ENCODE data around the gene FGFR1OP2.

Gene FGFR1OP2

DNA sequence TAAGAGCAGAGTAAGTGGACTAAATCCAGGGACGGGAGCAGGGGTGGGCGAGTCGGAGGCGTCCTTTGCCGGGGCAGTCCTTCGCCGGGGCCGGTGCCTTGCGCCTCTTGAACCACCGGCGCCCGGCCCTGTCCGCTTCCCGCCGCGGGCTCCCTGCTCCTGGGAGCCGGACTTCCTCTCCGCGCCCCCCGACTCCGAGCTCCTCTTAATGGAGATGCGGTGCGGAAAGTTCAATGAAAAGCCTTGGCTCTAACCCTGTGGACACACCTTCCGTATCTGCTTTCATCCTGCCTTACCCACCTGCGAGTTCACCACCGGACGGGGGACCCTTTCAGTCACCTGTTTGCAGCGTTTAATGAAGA is 412 bp downstream of the FGFR1OP2 start:
- peaks cover 27% of the 10 kb centered on the region for H3K4me1 ChIP-seq (ENCODE audit: control insufficient read depth, insufficient read depth, low read length)
- H3K9me3 ChIP-seq (ENCODE audit: control insufficient read depth, insufficient read depth, low read depth, low read length): no peaks in the 10 kb centered on the region
- peak overlapping the region; percentile 87 for H3K4me3 ChIP-seq (ENCODE audit: low read depth, low read length)
- H3K36me3 ChIP-seq (ENCODE audit: control insufficient read depth in 2 of 2, insufficient read depth in 1 of 2, low read length in 2 of 2): no peaks in the 10 kb centered on the region; a peak in 1 of 3 replicates
- CTCF ChIA-PET: interaction anchor here (0.6 kb wide), 1 partner anchor 76 kb away, joined by 4 read pairs; no protein-coding TSS in a partner anchor
- H3K27ac ChIP-seq (ENCODE audit: extremely low read depth, low read depth, low read length): peak overlapping the region; percentile 91
- POLR2A ChIA-PET: interaction anchor here (0.5 to 1.0 kb wide), 2 partner anchors 105 to 760 kb away, joined by 3 to 4 read pairs; partner anchors contain the start of gene ITPR2
- TF ChIP-seq ZXDB (tag by site-specific recombination; IDR thresholded peaks at IDR 0.05) (0 out of 2 replicates have a peak, but pooled peaks have one; percentile 0), ZNF549 (tag by site-specific recombination; IDR thresholded peaks at IDR 0.05) (no peak), ZNF501 (tag by site-specific recombination; IDR thresholded peaks at IDR 0.05) (peak; percentile 9), ZBTB48 (tag by site-specific recombination; IDR thresholded peaks at IDR 0.05) (peak; percentile 58; the same call in 1 of the 2 replicates), KLF10 (tag by site-specific recombination; IDR thresholded peaks at IDR 0.05) (no peak), ZNF529 (tag by site-specific recombination; IDR thresholded peaks at IDR 0.05; ENCODE audit: insufficient replicate concordance) (no peak), ZIC2 (tag by site-specific recombination; IDR thresholded peaks at IDR 0.05) (no peak), ZNF785 (tag by site-specific recombination; IDR thresholded peaks at IDR 0.05) (no peak), GLI2 (tag by site-specific recombination; IDR thresholded peaks at IDR 0.05; ENCODE audit: borderline replicate concordance, low read depth) (no peak), ZNF777 (tag by site-specific recombination; IDR thresholded peaks at IDR 0.05; ENCODE audit: borderline replicate concordance) (no peak), HOXC10 (CRISPR knock-in tag; IDR thresholded peaks at IDR 0.05) (no peak), ZNF132 (tag by site-specific recombination; IDR thresholded peaks at IDR 0.05; ENCODE audit: borderline replicate concordance) (no peak), ZFP37 (tag by site-specific recombination; IDR thresholded peaks at IDR 0.05) (peak; percentile 18), ZNF10 (tag by site-specific recombination; IDR thresholded peaks at IDR 0.05) (no peak), ZNF514 (tag by site-specific recombination; IDR thresholded peaks at IDR 0.05) (no peak), ZNF302 (tag by site-specific recombination; IDR thresholded peaks at IDR 0.05; ENCODE audit: low read depth) (no peak), ZNF473 (tag by site-specific recombination; IDR thresholded peaks at IDR 0.05) (no peak), ZNF19 (tag by site-specific recombination; IDR thresholded peaks at IDR 0.05; ENCODE audit: low read depth) (no peak)
- TF ChIP-seq, protein P1, sequence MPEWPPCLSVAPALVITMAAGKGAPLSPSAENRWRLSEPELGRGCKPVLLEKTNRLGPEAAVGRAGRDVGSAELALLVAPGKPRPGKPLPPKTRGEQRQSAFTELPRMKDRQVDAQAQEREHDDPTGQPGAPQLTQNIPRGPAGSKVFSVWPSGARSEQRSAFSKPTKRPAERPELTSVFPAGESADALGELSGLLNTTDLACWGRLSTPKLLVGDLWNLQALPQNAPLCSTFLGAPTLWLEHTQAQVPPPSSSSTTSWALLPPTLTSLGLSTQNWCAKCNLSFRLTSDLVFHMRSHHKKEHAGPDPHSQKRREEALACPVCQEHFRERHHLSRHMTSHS (tag by site-specific recombination; IDR thresholded peaks at IDR 0.05): no peak
- TF ChIP-seq, protein P2, sequence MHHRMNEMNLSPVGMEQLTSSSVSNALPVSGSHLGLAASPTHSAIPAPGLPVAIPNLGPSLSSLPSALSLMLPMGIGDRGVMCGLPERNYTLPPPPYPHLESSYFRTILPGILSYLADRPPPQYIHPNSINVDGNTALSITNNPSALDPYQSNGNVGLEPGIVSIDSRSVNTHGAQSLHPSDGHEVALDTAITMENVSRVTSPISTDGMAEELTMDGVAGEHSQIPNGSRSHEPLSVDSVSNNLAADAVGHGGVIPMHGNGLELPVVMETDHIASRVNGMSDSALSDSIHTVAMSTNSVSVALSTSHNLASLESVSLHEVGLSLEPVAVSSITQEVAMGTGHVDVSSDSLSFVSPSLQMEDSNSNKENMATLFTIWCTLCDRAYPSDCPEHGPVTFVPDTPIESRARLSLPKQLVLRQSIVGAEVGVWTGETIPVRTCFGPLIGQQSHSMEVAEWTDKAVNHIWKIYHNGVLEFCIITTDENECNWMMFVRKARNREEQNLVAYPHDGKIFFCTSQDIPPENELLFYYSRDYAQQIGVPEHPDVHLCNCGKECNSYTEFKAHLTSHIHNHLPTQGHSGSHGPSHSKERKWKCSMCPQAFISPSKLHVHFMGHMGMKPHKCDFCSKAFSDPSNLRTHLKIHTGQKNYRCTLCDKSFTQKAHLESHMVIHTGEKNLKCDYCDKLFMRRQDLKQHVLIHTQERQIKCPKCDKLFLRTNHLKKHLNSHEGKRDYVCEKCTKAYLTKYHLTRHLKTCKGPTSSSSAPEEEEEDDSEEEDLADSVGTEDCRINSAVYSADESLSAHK (tag by site-specific recombination; IDR thresholded peaks at IDR 0.05): no peak
- TF ChIP-seq, protein P3, sequence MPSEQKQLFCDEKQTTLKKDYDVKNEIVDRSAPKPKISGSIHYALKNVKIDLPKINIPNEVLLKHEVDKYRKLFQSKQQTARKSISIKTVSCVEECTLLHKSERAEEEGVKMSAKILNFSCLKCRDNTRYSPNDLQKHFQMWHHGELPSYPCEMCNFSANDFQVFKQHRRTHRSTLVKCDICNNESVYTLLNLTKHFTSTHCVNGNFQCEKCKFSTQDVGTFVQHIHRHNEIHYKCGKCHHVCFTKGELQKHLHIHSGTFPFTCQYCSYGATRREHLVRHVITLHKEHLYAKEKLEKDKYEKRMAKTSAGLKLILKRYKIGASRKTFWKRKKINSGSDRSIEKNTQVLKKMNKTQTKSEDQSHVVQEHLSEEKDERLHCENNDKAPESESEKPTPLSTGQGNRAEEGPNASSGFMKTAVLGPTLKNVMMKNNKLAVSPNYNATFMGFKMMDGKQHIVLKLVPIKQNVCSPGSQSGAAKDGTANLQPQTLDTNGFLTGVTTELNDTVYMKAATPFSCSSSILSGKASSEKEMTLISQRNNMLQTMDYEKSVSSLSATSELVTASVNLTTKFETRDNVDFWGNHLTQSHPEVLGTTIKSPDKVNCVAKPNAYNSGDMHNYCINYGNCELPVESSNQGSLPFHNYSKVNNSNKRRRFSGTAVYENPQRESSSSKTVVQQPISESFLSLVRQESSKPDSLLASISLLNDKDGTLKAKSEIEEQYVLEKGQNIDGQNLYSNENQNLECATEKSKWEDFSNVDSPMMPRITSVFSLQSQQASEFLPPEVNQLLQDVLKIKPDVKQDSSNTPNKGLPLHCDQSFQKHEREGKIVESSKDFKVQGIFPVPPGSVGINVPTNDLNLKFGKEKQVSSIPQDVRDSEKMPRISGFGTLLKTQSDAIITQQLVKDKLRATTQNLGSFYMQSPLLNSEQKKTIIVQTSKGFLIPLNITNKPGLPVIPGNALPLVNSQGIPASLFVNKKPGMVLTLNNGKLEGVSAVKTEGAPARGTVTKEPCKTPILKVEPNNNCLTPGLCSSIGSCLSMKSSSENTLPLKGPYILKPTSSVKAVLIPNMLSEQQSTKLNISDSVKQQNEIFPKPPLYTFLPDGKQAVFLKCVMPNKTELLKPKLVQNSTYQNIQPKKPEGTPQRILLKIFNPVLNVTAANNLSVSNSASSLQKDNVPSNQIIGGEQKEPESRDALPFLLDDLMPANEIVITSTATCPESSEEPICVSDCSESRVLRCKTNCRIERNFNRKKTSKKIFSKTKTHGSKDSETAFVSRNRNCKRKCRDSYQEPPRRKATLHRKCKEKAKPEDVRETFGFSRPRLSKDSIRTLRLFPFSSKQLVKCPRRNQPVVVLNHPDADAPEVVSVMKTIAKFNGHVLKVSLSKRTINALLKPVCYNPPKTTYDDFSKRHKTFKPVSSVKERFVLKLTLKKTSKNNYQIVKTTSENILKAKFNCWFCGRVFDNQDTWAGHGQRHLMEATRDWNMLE (tag by site-specific recombination; conservative IDR thresholded peaks at IDR 0.05; ENCODE audit: low read depth): no peak
- TF ChIP-seq, protein P4, sequence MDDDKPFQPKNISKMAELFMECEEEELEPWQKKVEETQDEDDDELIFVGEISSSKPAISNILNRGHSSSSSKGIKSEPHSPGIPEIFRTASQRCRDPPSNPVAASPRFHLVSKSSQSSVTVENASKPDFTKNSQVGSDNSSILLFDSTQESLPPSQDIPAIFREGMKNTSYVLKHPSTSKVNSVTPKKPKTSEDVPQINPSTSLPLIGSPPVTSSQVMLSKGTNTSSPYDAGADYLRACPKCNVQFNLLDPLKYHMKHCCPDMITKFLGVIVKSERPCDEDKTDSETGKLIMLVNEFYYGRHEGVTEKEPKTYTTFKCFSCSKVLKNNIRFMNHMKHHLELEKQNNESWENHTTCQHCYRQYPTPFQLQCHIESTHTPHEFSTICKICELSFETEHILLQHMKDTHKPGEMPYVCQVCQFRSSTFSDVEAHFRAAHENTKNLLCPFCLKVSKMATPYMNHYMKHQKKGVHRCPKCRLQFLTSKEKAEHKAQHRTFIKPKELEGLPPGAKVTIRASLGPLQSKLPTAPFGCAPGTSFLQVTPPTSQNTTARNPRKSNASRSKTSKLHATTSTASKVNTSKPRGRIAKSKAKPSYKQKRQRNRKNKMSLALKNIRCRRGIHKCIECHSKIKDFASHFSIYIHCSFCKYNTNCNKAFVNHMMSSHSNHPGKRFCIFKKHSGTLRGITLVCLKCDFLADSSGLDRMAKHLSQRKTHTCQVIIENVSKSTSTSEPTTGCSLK (tag by site-specific recombination; IDR thresholded peaks at IDR 0.05): no peak
- TF ChIP-seq, protein P5, sequence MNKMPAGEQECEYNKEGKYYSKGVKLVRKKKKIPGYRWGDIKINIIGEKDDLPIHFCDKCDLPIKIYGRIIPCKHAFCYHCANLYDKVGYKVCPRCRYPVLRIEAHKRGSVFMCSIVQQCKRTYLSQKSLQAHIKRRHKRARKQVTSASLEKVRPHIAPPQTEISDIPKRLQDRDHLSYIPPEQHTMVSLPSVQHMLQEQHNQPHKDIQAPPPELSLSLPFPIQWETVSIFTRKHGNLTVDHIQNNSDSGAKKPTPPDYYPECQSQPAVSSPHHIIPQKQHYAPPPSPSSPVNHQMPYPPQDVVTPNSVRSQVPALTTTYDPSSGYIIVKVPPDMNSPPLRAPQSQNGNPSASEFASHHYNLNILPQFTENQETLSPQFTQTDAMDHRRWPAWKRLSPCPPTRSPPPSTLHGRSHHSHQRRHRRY (tag by site-specific recombination; IDR thresholded peaks at IDR 0.05): no peak
- TF ChIP-seq, protein P6, sequence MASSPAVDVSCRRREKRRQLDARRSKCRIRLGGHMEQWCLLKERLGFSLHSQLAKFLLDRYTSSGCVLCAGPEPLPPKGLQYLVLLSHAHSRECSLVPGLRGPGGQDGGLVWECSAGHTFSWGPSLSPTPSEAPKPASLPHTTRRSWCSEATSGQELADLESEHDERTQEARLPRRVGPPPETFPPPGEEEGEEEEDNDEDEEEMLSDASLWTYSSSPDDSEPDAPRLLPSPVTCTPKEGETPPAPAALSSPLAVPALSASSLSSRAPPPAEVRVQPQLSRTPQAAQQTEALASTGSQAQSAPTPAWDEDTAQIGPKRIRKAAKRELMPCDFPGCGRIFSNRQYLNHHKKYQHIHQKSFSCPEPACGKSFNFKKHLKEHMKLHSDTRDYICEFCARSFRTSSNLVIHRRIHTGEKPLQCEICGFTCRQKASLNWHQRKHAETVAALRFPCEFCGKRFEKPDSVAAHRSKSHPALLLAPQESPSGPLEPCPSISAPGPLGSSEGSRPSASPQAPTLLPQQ (tag by site-specific recombination; IDR thresholded peaks at IDR 0.05): no peak
